A204.1 (cell line): ENCODE measurements around the gene CACNA2D3.

Experiments used
- FAIRE-seq: peaks from 2 replicates; lab custom pipeline; 2012; peaks lifted over from hg19 to GRCh38; lab: Jason Lieb, UNC

Gene CACNA2D3

GRCh38 chr3:54891540-54891897 lies 769.2 kb downstream of the CACNA2D3 start:
- FAIRE-seq, result no peak

- FAIRE-seq, result no peak
Observed at GRCh38 chr3:54892168-54892567, 769.8 kb downstream of the CACNA2D3 start.

- no peak for FAIRE-seq
Observed at GRCh38 chr3:54895613-54896012, 773.3 kb downstream of the CACNA2D3 start.

- no peak for FAIRE-seq
Observed at GRCh38 chr3:54897028-54897711, 774.8 kb downstream of the CACNA2D3 start.

- no peak for FAIRE-seq
Observed at GRCh38 chr3:54899273-54899672, 776.9 kb downstream of the CACNA2D3 start.

- FAIRE-seq, result no peak
Observed at GRCh38 chr3:54900838-54901591, 778.7 kb downstream of the CACNA2D3 start.

GRCh38 chr3:54901906-54902685 lies 779.7 kb downstream of the CACNA2D3 start:
- FAIRE-seq, result no peak

- no peak for FAIRE-seq
Observed at GRCh38 chr3:54905261-54905888, 783.0 kb downstream of the CACNA2D3 start.

GRCh38 chr3:54905920-54906319 lies 783.6 kb downstream of the CACNA2D3 start:
- FAIRE-seq, result no peak

GRCh38 chr3:54906763-54907162 lies 784.4 kb downstream of the CACNA2D3 start:
- no peak for FAIRE-seq

GRCh38 chr3:54909191-54909590 lies 786.8 kb downstream of the CACNA2D3 start:
- no peak for FAIRE-seq

- no peak for FAIRE-seq
Observed at GRCh38 chr3:54914180-54914579, 791.8 kb downstream of the CACNA2D3 start.

- FAIRE-seq, result no peak
Observed at GRCh38 chr3:54915181-54915580, 792.8 kb downstream of the CACNA2D3 start.

- no peak for FAIRE-seq
Observed at GRCh38 chr3:54915976-54916375, 793.6 kb downstream of the CACNA2D3 start.

GRCh38 chr3:54916732-54917131 lies 794.4 kb downstream of the CACNA2D3 start:
- no peak for FAIRE-seq

- no peak for FAIRE-seq
Observed at GRCh38 chr3:54917174-54917573, 794.8 kb downstream of the CACNA2D3 start.

GRCh38 chr3:54917862-54918261 lies 795.5 kb downstream of the CACNA2D3 start:
- no peak for FAIRE-seq

GRCh38 chr3:54918516-54918915 lies 796.2 kb downstream of the CACNA2D3 start:
- no peak for FAIRE-seq

GRCh38 chr3:54928046-54928770 lies 805.9 kb downstream of the CACNA2D3 start, which contains the start of gene LRTM1:
Gene LRTM1 (minus strand): TSS chr3:54928059. CDS start chr3:54927911, 148 bp downstream.
- FAIRE-seq, result no peak

GRCh38 chr3:54931182-54931581 lies 808.8 kb downstream of the CACNA2D3 start:
- FAIRE-seq, result no peak

GRCh38 chr3:54932606-54933005 lies 810.3 kb downstream of the CACNA2D3 start:
- FAIRE-seq, result no peak

- no peak for FAIRE-seq
Observed at GRCh38 chr3:54935869-54936268, 813.5 kb downstream of the CACNA2D3 start.
